ENCODE results near the gene H6PD.

The H6PD gene

GRCh38 chr1:9278116-9278515 is 43.5 kb downstream of the H6PD start:
- Histone ChIP-seq H3K9me3 (ENCODE audit: insufficient read depth, low read length) (no peaks in the 10 kb centered on the region), H3K36me3 (ENCODE audit: low read length) (no peaks in the 10 kb centered on the region), H3K27me3 (ENCODE audit: low read length) (no peaks in the 10 kb centered on the region), H3K4me2 (ENCODE audit: low read depth, low read length, poor library complexity, severe bottlenecking) (no peak overlapping the region), H3K27ac (ENCODE audit: low read depth, low read length) (no peak overlapping the region), H2AFZ (ENCODE audit: low read depth, low read length, severe bottlenecking) (no peak overlapping the region), H4K20me1 (ENCODE audit: low read depth, low read length) (no peaks in the 10 kb centered on the region), H3K9ac (ENCODE audit: low read length) (no peak overlapping the region), H3K9me2 (replicated peaks; ENCODE audit: insufficient read depth, low read length) (no peaks in the 10 kb centered on the region), H3K79me2 (ENCODE audit: insufficient read depth, low read length) (no peaks in the 10 kb centered on the region), H3K4me3 (ENCODE audit: insufficient read depth, low read length, poor library complexity, severe bottlenecking) (no peak overlapping the region), H3F3A (ENCODE audit: insufficient read depth) (no peaks in the 10 kb centered on the region)
- TF ChIP-seq CTCF (IDR thresholded peaks at IDR 0.05; ENCODE audit: insufficient read depth, low read length, poor library complexity, severe bottlenecking) = no peak
- no peak for TF ChIP-seq EZH2phosphoT487 (conservative IDR thresholded peaks at IDR 0.05; ENCODE audit: low read length)

- Histone ChIP-seq H3K36me3 (ENCODE audit: low read length) (no peaks in the 10 kb centered on the region), H3K4me2 (ENCODE audit: low read depth, low read length, poor library complexity, severe bottlenecking) (no peak overlapping the region), H3F3A (ENCODE audit: insufficient read depth) (no peaks in the 10 kb centered on the region), H3K27ac (ENCODE audit: low read depth, low read length) (no peak overlapping the region), H3K79me2 (ENCODE audit: insufficient read depth, low read length) (no peaks in the 10 kb centered on the region), H3K9me2 (replicated peaks; ENCODE audit: insufficient read depth, low read length) (no peaks in the 10 kb centered on the region), H3K9me3 (ENCODE audit: insufficient read depth, low read length) (no peaks in the 10 kb centered on the region), H3K27me3 (ENCODE audit: low read length) (no peaks in the 10 kb centered on the region), H2AFZ (ENCODE audit: low read depth, low read length, severe bottlenecking) (no peak overlapping the region), H3K9ac (ENCODE audit: low read length) (no peak overlapping the region), H4K20me1 (ENCODE audit: low read depth, low read length) (no peaks in the 10 kb centered on the region), H3K4me3 (ENCODE audit: insufficient read depth, low read length, poor library complexity, severe bottlenecking) (no peak overlapping the region)
- no peak for TF ChIP-seq CTCF (IDR thresholded peaks at IDR 0.05; ENCODE audit: insufficient read depth, low read length, poor library complexity, severe bottlenecking)
- TF ChIP-seq EZH2phosphoT487 (conservative IDR thresholded peaks at IDR 0.05; ENCODE audit: low read length) = no peak
Observed at GRCh38 chr1:9278585-9279153, 44.1 kb downstream of the H6PD start.

- no peak overlapping the region for H3K9ac ChIP-seq (ENCODE audit: low read length)
- H3K79me2 ChIP-seq (ENCODE audit: insufficient read depth, low read length) = no peaks in the 10 kb centered on the region
- no peak for TF ChIP-seq CTCF (IDR thresholded peaks at IDR 0.05; ENCODE audit: insufficient read depth, low read length, poor library complexity, severe bottlenecking)
- TF ChIP-seq EZH2phosphoT487 (conservative IDR thresholded peaks at IDR 0.05; ENCODE audit: low read length) = no peak
- H3K27ac ChIP-seq (ENCODE audit: low read depth, low read length) = no peak overlapping the region
- H2AFZ ChIP-seq (ENCODE audit: low read depth, low read length, severe bottlenecking) = no peak overlapping the region
- H3K27me3 ChIP-seq (ENCODE audit: low read length) = no peaks in the 10 kb centered on the region
- H3K9me2 ChIP-seq (replicated peaks; ENCODE audit: insufficient read depth, low read length) = no peaks in the 10 kb centered on the region
- H3K9me3 ChIP-seq (ENCODE audit: insufficient read depth, low read length) = no peaks in the 10 kb centered on the region
- no peaks in the 10 kb centered on the region for H3F3A ChIP-seq (ENCODE audit: insufficient read depth)
- H3K4me3 ChIP-seq (ENCODE audit: insufficient read depth, low read length, poor library complexity, severe bottlenecking) = no peak overlapping the region
- no peaks in the 10 kb centered on the region for H3K36me3 ChIP-seq (ENCODE audit: low read length)
- no peak overlapping the region for H3K4me2 ChIP-seq (ENCODE audit: low read depth, low read length, poor library complexity, severe bottlenecking)
- H4K20me1 ChIP-seq (ENCODE audit: low read depth, low read length) = no peaks in the 10 kb centered on the region
Observed at GRCh38 chr1:9279172-9279840, 44.7 kb downstream of the H6PD start.
